Activated naive CD8-positive, alpha-beta T cell treated with anti-CD3 and anti-CD28 coated beads, Interleukin-2, amount 10 ng/mL, durations not matched to agents 7 days and 5 days (primary cell): ENCODE data around the gene CEP112. TPM values are rescaled to one million over a fixed set of nuclear protein-coding genes. Genes with fewer than 3 reads are reported as not detected.
A peak's percentile ranks its signal among the peaks of the same experiment; 100 is the strongest.

Source experiments
- ATAC-seq: fragments of 150-1000 bp; cut with Tn5 transposase; one replicate; pipeline ENCODE4 v1.10.0; 2021; ENCODE audit warnings: low read depth, moderate library complexity
- POLR2A ChIA-PET: fragments of 350-600 bp; sonication (Branson Sonifier 250); formaldehyde crosslinking; loops from one replicate; lab custom pipeline; 2021; ENCODE audit warnings: antibody characterized with exemption; lab: Charles Lee
- DNase-seq: peaks from one replicate; pipeline ENCODE4 v3.0.0; 2021
- H3K27ac Mint-ChIP-seq: one replicate; pipeline ENCODE4 v1.8.0; 2022; ENCODE audit warnings: mild to moderate bottlenecking, mixed read lengths
- H3K27me3 Mint-ChIP-seq: one replicate; pipeline ENCODE4 v1.8.0; 2022; ENCODE audit warnings: mild to moderate bottlenecking, moderate library complexity, mixed read lengths
- H3K36me3 Mint-ChIP-seq: one replicate; pipeline ENCODE4 v1.8.0; 2021; ENCODE audit warnings: mild to moderate bottlenecking, mixed read lengths
- H3K4me1 Mint-ChIP-seq: one replicate; pipeline ENCODE4 v1.8.0; 2021; ENCODE audit warnings: mixed read lengths
- H3K4me3 Mint-ChIP-seq: one replicate; pipeline ENCODE4 v1.8.0; 2022; ENCODE audit warnings: mild to moderate bottlenecking, moderate library complexity, mixed read lengths
- H3K9me3 Mint-ChIP-seq: one replicate; pipeline ENCODE4 v1.8.0; 2021; ENCODE audit warnings: mixed read lengths
- total RNA-seq, 2 experiments: library from RNA; stranded (reverse); gene quantifications; one replicate each; pipeline ENCODE4 v1.2.3, GENCODE V29; 2021

Gene CEP112
- total RNA-seq, 2 experiments from 2014 or later, result 2.1 to 3.8 TPM

DNA sequence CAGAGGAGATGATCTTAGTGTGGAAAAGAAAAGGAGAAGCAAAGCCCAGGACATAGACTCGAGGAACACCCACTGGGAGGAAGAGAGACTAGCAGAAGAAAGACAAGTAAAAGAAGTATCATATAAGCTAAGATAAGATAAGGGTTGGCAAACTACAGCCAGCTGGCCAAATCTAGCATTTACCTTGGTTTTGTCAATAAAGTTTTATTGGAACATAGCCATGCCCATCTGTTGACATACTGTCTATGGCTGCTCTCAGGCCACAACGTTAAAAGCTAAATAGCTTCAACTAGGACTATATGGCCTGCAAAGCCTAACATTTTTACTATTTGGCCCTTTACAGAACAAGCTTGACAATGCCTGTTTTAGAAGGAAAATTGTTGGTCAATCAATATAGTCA lies 464.1 kb downstream of the CEP112 start:
- POLR2A ChIA-PET, result no interaction called here
- peaks cover 4% of the 10 kb centered on the region for H3K4me1 Mint-ChIP-seq
- no peaks in the 10 kb centered on the region for H3K27me3 Mint-ChIP-seq
- H3K27ac Mint-ChIP-seq, result no peak overlapping the region
- no peak overlapping the region for H3K4me3 Mint-ChIP-seq
- ATAC-seq (no peak), DNase-seq (no peak)
- H3K36me3 Mint-ChIP-seq, result no peaks in the 10 kb centered on the region
- H3K9me3 Mint-ChIP-seq, result peaks cover 3% of the 10 kb centered on the region

- Mint-ChIP-seq H3K27me3 (peaks cover 3% of the 10 kb centered on the region), H3K4me1 (no peaks in the 10 kb centered on the region), H3K4me3 (no peak overlapping the region), H3K9me3 (peaks cover 3% of the 10 kb centered on the region), H3K27ac (no peak overlapping the region), H3K36me3 (no peaks in the 10 kb centered on the region)
- DNase-seq, result no peak
- no peak for ATAC-seq
- POLR2A ChIA-PET, result no interaction called here
Observed at GRCh38 chr17:65727246-65727645, 464.7 kb downstream of the CEP112 start.

DNA sequence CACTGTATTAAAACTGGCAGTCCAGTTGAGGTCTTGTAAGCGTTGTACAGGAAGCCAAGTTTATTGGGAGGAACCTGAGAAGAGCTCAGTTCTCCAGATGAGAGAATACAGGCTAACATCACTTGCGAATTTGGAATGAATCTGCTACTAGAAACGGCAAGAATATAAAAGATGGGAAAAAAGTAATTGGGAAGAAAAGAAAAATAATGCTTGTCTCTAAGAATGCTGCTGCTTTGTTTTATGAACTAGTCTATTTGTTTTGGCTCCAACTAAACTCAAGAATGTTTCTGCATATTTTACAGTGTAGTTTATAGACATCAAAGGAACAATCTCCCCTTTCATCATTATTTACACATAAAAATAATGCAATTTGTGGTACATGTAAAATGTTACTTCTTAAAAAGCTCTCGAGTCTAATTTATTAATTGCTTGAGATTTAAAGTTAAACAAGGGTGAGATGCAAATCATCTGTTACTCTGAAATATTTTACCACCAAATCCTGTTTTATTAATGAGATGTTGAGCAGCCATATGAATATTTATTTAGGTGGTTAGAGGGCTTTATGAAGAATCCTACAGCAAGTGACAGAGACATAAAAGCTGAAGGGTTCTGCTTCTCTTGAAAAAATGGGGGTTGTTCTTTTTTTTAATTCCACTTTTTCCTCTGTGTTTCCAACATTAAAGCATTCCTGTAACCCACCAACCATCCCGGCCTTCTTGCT lies 468.3 kb downstream of the CEP112 start:
- Mint-ChIP-seq H3K4me1 (no peaks in the 10 kb centered on the region), H3K36me3 (no peaks in the 10 kb centered on the region), H3K27ac (no peak overlapping the region), H3K4me3 (no peak overlapping the region), H3K9me3 (peaks cover 3% of the 10 kb centered on the region), H3K27me3 (peaks cover 7% of the 10 kb centered on the region)
- no peak for ATAC-seq
- POLR2A ChIA-PET, result no interaction called here
- no peak for DNase-seq

DNA sequence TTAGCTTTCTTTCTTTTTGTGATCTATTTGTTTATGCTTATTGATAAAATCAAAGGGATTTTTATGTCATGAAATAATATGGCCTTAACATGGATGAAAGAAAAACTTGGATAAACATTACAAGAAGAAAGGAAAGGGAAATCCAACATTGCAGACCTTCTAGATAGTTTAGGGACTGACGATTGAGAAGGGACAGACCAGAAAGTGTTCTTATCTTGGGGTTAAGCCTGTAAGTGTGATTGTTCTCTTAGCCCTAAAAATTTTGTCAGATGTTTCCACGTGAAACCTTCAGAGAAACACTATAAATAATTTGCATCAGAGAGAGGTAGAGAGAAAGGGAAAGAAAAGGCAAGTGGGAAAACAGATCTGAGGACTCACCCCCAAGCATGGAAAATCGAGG lies 473.3 kb downstream of the CEP112 start:
- Mint-ChIP-seq H3K27ac (no peak overlapping the region), H3K4me1 (no peaks in the 10 kb centered on the region), H3K36me3 (no peaks in the 10 kb centered on the region), H3K9me3 (no peaks in the 10 kb centered on the region), H3K4me3 (no peak overlapping the region), H3K27me3 (peaks cover 7% of the 10 kb centered on the region)
- DNase-seq (no peak), ATAC-seq (no peak)
- POLR2A ChIA-PET, result no interaction called here

- no peaks in the 10 kb centered on the region for H3K36me3 Mint-ChIP-seq
- no peaks in the 10 kb centered on the region for H3K9me3 Mint-ChIP-seq
- no peak for ATAC-seq
- H3K27me3 Mint-ChIP-seq, result no peaks in the 10 kb centered on the region
- H3K27ac Mint-ChIP-seq, result no peak overlapping the region
- DNase-seq, result no peak
- H3K4me3 Mint-ChIP-seq, result no peak overlapping the region
- peaks cover 4% of the 10 kb centered on the region for H3K4me1 Mint-ChIP-seq
- POLR2A ChIA-PET, result no interaction called here
Observed at GRCh38 chr17:65712383-65713267, 479.3 kb downstream of the CEP112 start.

DNA sequence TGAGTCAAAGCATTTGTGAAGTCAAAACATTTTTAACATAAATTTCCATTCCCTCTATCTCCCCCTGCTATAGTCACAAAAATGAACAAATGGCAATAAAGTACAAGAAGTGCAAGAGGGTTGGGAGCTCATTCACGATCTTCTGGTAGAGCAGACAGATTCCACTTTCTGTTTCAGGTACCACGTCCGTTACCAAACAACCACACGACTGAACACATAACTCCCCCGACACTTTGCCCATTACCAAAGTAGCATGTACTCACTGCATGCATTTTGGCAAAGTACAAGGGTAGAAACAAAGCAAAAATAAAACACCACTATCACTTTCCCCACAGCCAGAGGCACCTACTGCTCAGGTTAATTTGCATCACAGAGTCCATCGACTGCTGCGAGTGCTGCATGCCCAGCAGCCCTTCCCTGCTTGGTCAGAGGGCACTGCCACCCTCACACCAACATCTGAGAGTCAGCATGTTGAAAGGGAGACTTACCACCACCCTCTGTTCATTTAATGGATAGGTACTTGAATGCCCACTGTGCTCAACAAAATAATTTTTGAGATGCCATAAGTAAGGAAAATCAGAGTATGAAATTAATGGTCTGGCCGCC lies 480.2 kb downstream of the CEP112 start:
- POLR2A ChIA-PET, result no interaction called here
- H3K4me3 Mint-ChIP-seq, result peak overlapping the region; percentile 59
- peaks cover 4% of the 10 kb centered on the region for H3K4me1 Mint-ChIP-seq
- ATAC-seq (no peak), DNase-seq (no peak)
- H3K27ac Mint-ChIP-seq, result no peak overlapping the region
- no peaks in the 10 kb centered on the region for H3K9me3 Mint-ChIP-seq
- H3K27me3 Mint-ChIP-seq, result no peaks in the 10 kb centered on the region
- H3K36me3 Mint-ChIP-seq, result no peaks in the 10 kb centered on the region

- Mint-ChIP-seq H3K36me3 (no peaks in the 10 kb centered on the region), H3K4me1 (peaks cover 4% of the 10 kb centered on the region), H3K9me3 (no peaks in the 10 kb centered on the region), H3K27ac (no peak overlapping the region), H3K4me3 (no peak overlapping the region), H3K27me3 (peaks cover 2% of the 10 kb centered on the region)
- ATAC-seq (no peak), DNase-seq (no peak)
- POLR2A ChIA-PET, result no interaction called here
Observed at GRCh38 chr17:65707780-65708179, 484.2 kb downstream of the CEP112 start.

DNA sequence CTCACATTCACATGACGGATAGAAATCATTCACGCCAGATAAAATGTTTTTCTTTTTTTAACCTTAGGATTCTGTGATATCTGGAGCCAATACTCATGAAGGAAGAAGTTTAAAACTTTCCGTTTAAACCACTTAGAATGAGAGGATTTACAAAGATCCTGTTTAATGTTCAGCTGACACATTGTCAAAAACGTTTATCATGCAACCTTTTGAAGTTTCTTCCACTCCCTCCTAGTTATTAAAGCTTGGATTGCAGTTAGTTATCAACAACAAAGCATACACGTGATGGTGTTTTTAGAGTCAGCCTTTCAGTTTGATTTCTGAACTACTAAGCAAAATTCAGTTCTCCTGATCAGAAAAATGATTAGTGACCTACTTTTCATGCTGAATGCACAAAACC lies 487.2 kb downstream of the CEP112 start:
- Mint-ChIP-seq H3K4me1 (no peaks in the 10 kb centered on the region), H3K9me3 (peaks cover 3% of the 10 kb centered on the region), H3K4me3 (no peak overlapping the region), H3K36me3 (no peaks in the 10 kb centered on the region), H3K27me3 (peaks cover 2% of the 10 kb centered on the region), H3K27ac (no peak overlapping the region)
- POLR2A ChIA-PET, result no interaction called here
- DNase-seq (no peak), ATAC-seq (no peak)

GRCh38 chr17:65703891-65704290 lies 488.0 kb downstream of the CEP112 start:
- ATAC-seq (no peak), DNase-seq (no peak)
- Mint-ChIP-seq H3K36me3 (no peaks in the 10 kb centered on the region), H3K9me3 (peaks cover 3% of the 10 kb centered on the region), H3K4me1 (no peaks in the 10 kb centered on the region), H3K4me3 (no peak overlapping the region), H3K27ac (no peak overlapping the region), H3K27me3 (peaks cover 5% of the 10 kb centered on the region)
- POLR2A ChIA-PET, result no interaction called here

- POLR2A ChIA-PET, result no interaction called here
- ATAC-seq, result no peak
- H3K27me3 Mint-ChIP-seq, result peaks cover 11% of the 10 kb centered on the region
Observed at GRCh38 chr17:65699459-65699858, 492.5 kb downstream of the CEP112 start.

GRCh38 chr17:65698381-65699061 lies 493.4 kb downstream of the CEP112 start:
- no peak overlapping the region for H3K27ac Mint-ChIP-seq
- H3K27me3 Mint-ChIP-seq, result peaks cover 14% of the 10 kb centered on the region
- peaks cover 3% of the 10 kb centered on the region for H3K9me3 Mint-ChIP-seq
- no peak for DNase-seq
- ATAC-seq, result no peak
- H3K4me3 Mint-ChIP-seq, result no peak overlapping the region
- no peaks in the 10 kb centered on the region for H3K36me3 Mint-ChIP-seq
- H3K4me1 Mint-ChIP-seq, result no peaks in the 10 kb centered on the region
- POLR2A ChIA-PET, result no interaction called here

More at GRCh38 chr17:65699459-65699858, 492.5 kb downstream of the CEP112 start:
- H3K4me3 Mint-ChIP-seq, result no peak overlapping the region
- H3K9me3 Mint-ChIP-seq, result peaks cover 3% of the 10 kb centered on the region
- DNase-seq, result no peak
- H3K36me3 Mint-ChIP-seq, result no peaks in the 10 kb centered on the region
- H3K4me1 Mint-ChIP-seq, result no peaks in the 10 kb centered on the region
- no peak overlapping the region for H3K27ac Mint-ChIP-seq

DNA sequence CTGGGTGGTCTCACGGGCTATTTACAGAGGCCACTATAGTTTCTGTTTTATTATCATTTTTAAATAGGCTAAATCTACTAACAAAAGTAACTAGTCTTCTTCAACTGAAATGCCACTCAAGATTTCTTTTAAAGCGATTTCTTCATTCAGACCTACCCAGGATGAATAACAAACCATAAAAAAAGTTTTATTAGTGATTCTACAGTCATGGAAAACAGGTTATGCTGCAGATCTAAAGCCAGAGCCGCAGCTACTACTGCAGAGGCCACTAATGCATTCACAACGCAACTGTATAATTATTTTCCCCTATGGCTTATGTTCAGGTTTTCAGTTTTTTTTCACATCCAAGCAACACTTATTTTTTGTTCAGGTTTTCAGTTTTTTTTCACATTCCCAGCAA lies 494.3 kb downstream of the CEP112 start:
- no peak overlapping the region for H3K27ac Mint-ChIP-seq
- H3K4me3 Mint-ChIP-seq, result no peak overlapping the region
- no peaks in the 10 kb centered on the region for H3K36me3 Mint-ChIP-seq
- peaks cover 15% of the 10 kb centered on the region for H3K27me3 Mint-ChIP-seq
- H3K4me1 Mint-ChIP-seq, result no peaks in the 10 kb centered on the region
- H3K9me3 Mint-ChIP-seq, result peaks cover 3% of the 10 kb centered on the region
- DNase-seq, result no peak
- POLR2A ChIA-PET, result no interaction called here
- no peak for ATAC-seq

DNA sequence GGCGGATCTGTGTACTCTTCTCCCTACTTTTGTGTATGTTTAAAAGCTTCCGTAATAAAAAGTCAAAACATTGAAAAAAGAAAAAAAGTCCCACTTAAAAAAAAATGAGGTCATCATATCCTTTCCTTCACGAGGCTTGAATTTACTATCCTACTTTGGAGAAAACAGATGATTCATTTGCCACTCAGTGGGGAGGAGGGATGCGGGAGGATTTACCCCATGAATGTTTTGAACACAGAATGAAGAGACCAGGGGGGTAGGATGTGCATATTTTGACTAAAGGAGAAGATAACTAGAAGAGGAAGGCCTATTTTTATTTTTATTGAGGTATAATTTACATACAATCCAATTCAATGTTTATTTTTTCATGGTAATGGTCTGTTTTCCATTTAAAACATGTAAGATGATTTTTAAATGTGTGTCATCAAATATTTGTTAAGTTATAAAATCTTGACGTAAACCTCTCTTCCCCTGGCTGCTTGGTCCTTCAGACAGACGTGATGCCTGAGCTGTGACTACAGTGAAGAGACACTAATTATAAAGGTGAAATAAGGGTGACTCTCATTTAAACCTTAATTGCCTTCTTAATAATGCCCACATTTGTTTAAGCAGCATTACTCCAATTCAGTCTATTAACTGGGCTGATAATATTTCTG lies 495.1 kb downstream of the CEP112 start:
- POLR2A ChIA-PET, result no interaction called here
- Mint-ChIP-seq H3K27ac (no peak overlapping the region), H3K9me3 (no peaks in the 10 kb centered on the region), H3K36me3 (no peaks in the 10 kb centered on the region), H3K4me3 (no peak overlapping the region), H3K4me1 (no peaks in the 10 kb centered on the region), H3K27me3 (peaks cover 17% of the 10 kb centered on the region)
- ATAC-seq (no peak), DNase-seq (no peak)
